Measurements from ENCODE around the gene ZNF524. TPM values are rescaled to one million over a fixed set of nuclear protein-coding genes. Genes with fewer than 3 reads are reported as not detected.

The ZNF524 gene
- total and polyA plus RNA-seq, 7 experiments from 2014 or later: 13.3 to 50.5 (median 29.4) TPM

GRCh38 chr19:55606817-55607216, 6.7 kb downstream of the ZNF524 start:
- Mint-ChIP-seq H3K27me3 (peaks cover 0 to 3% (median 0%) of the 10 kb centered on the region in 5 donors), H3K4me1 (peaks cover 41 to 73% (median 64%) of the 10 kb centered on the region in 7 donors), H3K36me3 (peaks cover 0 to 31% (median 8%) of the 10 kb centered on the region in 5 donors), H3K27ac (peak overlapping the region; percentile 74 to 98 (median 93)), H3K4me3 (peak overlapping the region; percentile 90 to 99 (median 93)), H3K9me3 (no peaks in the 10 kb centered on the region)
- Histone ChIP-seq H3K27ac (ENCODE audit: low read depth, low read length) (peak overlapping the region; percentile 90), H3K36me3 (ENCODE audit: control insufficient read depth in 2 of 3, insufficient read depth in 3 of 3, low read length in 3 of 3) (peaks cover 0 to 23% (median 0%) of the 10 kb centered on the region in 3 experiments), H3K4me1 (ENCODE audit: control insufficient read depth in 2 of 2, insufficient read depth in 2 of 2, low read length in 2 of 2) (peaks cover 7 to 12% of the 10 kb centered on the region in 2 donors), H3K27me3 (ENCODE audit: control insufficient read depth in 2 of 2, insufficient read depth in 2 of 2, low read length in 2 of 2) (no peaks in the 10 kb centered on the region), H3K9me3 (ENCODE audit: control insufficient read depth in 2 of 3, low read length in 3 of 3) (no peaks in the 10 kb centered on the region), H3K4me3 (ENCODE audit: low read length) (peak overlapping the region; percentile 78)
- ATAC-seq (no peak), DNase-seq (no peak)
- CTCF ChIA-PET: interaction anchor here (0.6 to 3.5 kb wide), 19 partner anchors 11 to 375 kb away, joined by 3 to 42 read pairs (median 5); partner anchors contain the start of genes U2AF2, ZNF579, ZNF628 and ZNF784
- intact Hi-C loops (cut with micrococcal nuclease): loop anchor here (1.0 to 5.0 kb wide), 4 partner anchors 24 to 1145 kb away; partner anchors contain the start of genes LENG9 (in 1 of the 2) and PPP1R12C (in 1 of the 2)
- POLR2A ChIA-PET: interaction anchor here (1.0 to 6.9 kb wide), 15 partner anchors 11 to 352 kb away, joined by 3 to 76 read pairs (median 7); partner anchors contain the start of genes U2AF2, ZNF581, ZNF628 and ZNF784

GRCh38 chr19:55609326-55609725, 9.2 kb downstream of the ZNF524 start:
- DNase-seq (no peak), ATAC-seq (no peak)
- H3K4me1 Mint-ChIP-seq: peaks cover 44 to 70% (median 63%) of the 10 kb centered on the region in 7 donors
- peaks cover 0 to 29% (median 8%) of the 10 kb centered on the region in 5 donors for H3K36me3 Mint-ChIP-seq
- peak overlapping the region in 5 of 9 donors; percentile 9 to 59 (median 31) for H3K27ac Mint-ChIP-seq
- H3K27ac ChIP-seq (ENCODE audit: low read depth, low read length): no peak overlapping the region
- H3K9me3 Mint-ChIP-seq: no peaks in the 10 kb centered on the region
- ChIA-PET CTCF (interaction anchor here (0.8 kb wide), 1 partner anchor 24 kb away, joined by 4 read pairs; no protein-coding TSS in a partner anchor), POLR2A (interaction anchor here (6.9 kb wide), 1 partner anchor 16 kb away, joined by 76 read pairs; the partner anchor contains the start of gene ZNF784)
- H3K27me3 ChIP-seq (ENCODE audit: control insufficient read depth in 2 of 2, insufficient read depth in 2 of 2, low read length in 2 of 2): no peaks in the 10 kb centered on the region
- no peak overlapping the region for H3K4me3 Mint-ChIP-seq
- no peak overlapping the region for H3K4me3 ChIP-seq (ENCODE audit: low read length)
- peaks cover 0 to 35% (median 3%) of the 10 kb centered on the region in 3 experiments for H3K36me3 ChIP-seq (ENCODE audit: control insufficient read depth in 2 of 3, insufficient read depth in 3 of 3, low read length in 3 of 3)
- H3K9me3 ChIP-seq (ENCODE audit: control insufficient read depth in 2 of 3, low read length in 3 of 3): no peaks in the 10 kb centered on the region
- peaks cover 7 to 12% of the 10 kb centered on the region in 2 donors for H3K4me1 ChIP-seq (ENCODE audit: control insufficient read depth in 2 of 2, insufficient read depth in 2 of 2, low read length in 2 of 2)
- intact Hi-C loops (cut with micrococcal nuclease): loop anchor here in 1 of 2 donors (5.0 kb wide), 1 partner anchor 1147 kb away; the partner anchor contains the start of gene LENG9
- H3K27me3 Mint-ChIP-seq: peaks cover 0 to 3% (median 0%) of the 10 kb centered on the region in 5 donors

- Mint-ChIP-seq H3K36me3 (peaks cover 0 to 29% (median 8%) of the 10 kb centered on the region in 5 donors), H3K27ac (peak overlapping the region in 6 of 9 donors; percentile 10 to 62 (median 30))
These were observed 11.4 kb downstream of the ZNF524 start for GRCh38 chr19:55611300-55611982.

GRCh38 chr19:55611983-55612645, 12.0 kb downstream of the ZNF524 start:
- Mint-ChIP-seq H3K4me1 (peaks cover 24 to 50% (median 42%) of the 10 kb centered on the region in 7 donors), H3K27ac (peak overlapping the region in 6 of 9 donors; percentile 11 to 62 (median 27)), H3K9me3 (no peaks in the 10 kb centered on the region), H3K36me3 (peaks cover 0 to 25% (median 8%) of the 10 kb centered on the region in 5 donors), H3K27me3 (no peaks in the 10 kb centered on the region), H3K4me3 (no peak overlapping the region)
- Histone ChIP-seq H3K9me3 (ENCODE audit: control insufficient read depth in 2 of 3, low read length in 3 of 3) (no peaks in the 10 kb centered on the region), H3K27me3 (ENCODE audit: control insufficient read depth in 2 of 2, insufficient read depth in 2 of 2, low read length in 2 of 2) (no peaks in the 10 kb centered on the region), H3K27ac (ENCODE audit: low read depth, low read length) (no peak overlapping the region), H3K36me3 (ENCODE audit: control insufficient read depth in 2 of 3, insufficient read depth in 3 of 3, low read length in 3 of 3) (peaks cover 0 to 55% (median 3%) of the 10 kb centered on the region in 3 experiments), H3K4me3 (ENCODE audit: low read length) (no peak overlapping the region), H3K4me1 (ENCODE audit: control insufficient read depth in 2 of 2, insufficient read depth in 2 of 2, low read length in 2 of 2) (no peaks in the 10 kb centered on the region)
- CTCF ChIA-PET: no interaction called here
- peak; percentile 46 for ATAC-seq
- no peak for DNase-seq
- POLR2A ChIA-PET: interaction anchor here (0.7 kb wide), 1 partner anchor 12 kb away, joined by 3 read pairs; the partner anchor contains the start of gene ZNF524
- intact Hi-C loops (cut with micrococcal nuclease): no loop called here

More at GRCh38 chr19:55611300-55611982, 11.4 kb downstream of the ZNF524 start:
- Histone ChIP-seq H3K36me3 (ENCODE audit: control insufficient read depth in 2 of 3, insufficient read depth in 3 of 3, low read length in 3 of 3) (peaks cover 0 to 50% (median 3%) of the 10 kb centered on the region in 3 experiments), H3K4me3 (ENCODE audit: low read length) (no peak overlapping the region), H3K27me3 (ENCODE audit: control insufficient read depth in 2 of 2, insufficient read depth in 2 of 2, low read length in 2 of 2) (no peaks in the 10 kb centered on the region), H3K27ac (ENCODE audit: low read depth, low read length) (no peak overlapping the region), H3K4me1 (ENCODE audit: control insufficient read depth in 2 of 2, insufficient read depth in 2 of 2, low read length in 2 of 2) (peaks cover 5 to 6% of the 10 kb centered on the region in 2 donors), H3K9me3 (ENCODE audit: control insufficient read depth in 2 of 3, low read length in 3 of 3) (no peaks in the 10 kb centered on the region)
- H3K9me3 Mint-ChIP-seq: no peaks in the 10 kb centered on the region
- DNase-seq (no peak), ATAC-seq (no peak)
- ChIA-PET CTCF (no interaction called here), POLR2A (interaction anchor here (0.7 kb wide), 1 partner anchor 12 kb away, joined by 3 read pairs; the partner anchor contains the start of gene ZNF524)
- H3K4me3 Mint-ChIP-seq: no peak overlapping the region
- peaks cover 31 to 56% (median 49%) of the 10 kb centered on the region in 7 donors for H3K4me1 Mint-ChIP-seq
- H3K27me3 Mint-ChIP-seq: no peaks in the 10 kb centered on the region
- intact Hi-C loops (cut with micrococcal nuclease): no loop called here

- Histone ChIP-seq H3K9me3 (ENCODE audit: control insufficient read depth in 2 of 3, low read length in 3 of 3) (no peaks in the 10 kb centered on the region), H3K36me3 (ENCODE audit: control insufficient read depth in 2 of 3, insufficient read depth in 3 of 3, low read length in 3 of 3) (peaks cover 0 to 61% (median 7%) of the 10 kb centered on the region in 3 experiments), H3K27ac (ENCODE audit: low read depth, low read length) (no peak overlapping the region), H3K4me3 (ENCODE audit: low read length) (no peak overlapping the region), H3K27me3 (ENCODE audit: control insufficient read depth in 2 of 2, insufficient read depth in 2 of 2, low read length in 2 of 2) (no peaks in the 10 kb centered on the region), H3K4me1 (ENCODE audit: control insufficient read depth in 2 of 2, insufficient read depth in 2 of 2, low read length in 2 of 2) (no peaks in the 10 kb centered on the region)
- POLR2A ChIA-PET: no interaction called here
- Mint-ChIP-seq H3K4me3 (no peak overlapping the region), H3K4me1 (peaks cover 18 to 38% (median 33%) of the 10 kb centered on the region in 7 donors), H3K27me3 (no peaks in the 10 kb centered on the region), H3K9me3 (no peaks in the 10 kb centered on the region), H3K27ac (peak overlapping the region in 1 of 9 donors; percentile 65), H3K36me3 (peaks cover 0 to 23% (median 6%) of the 10 kb centered on the region in 5 donors)
- ATAC-seq: no peak
- intact Hi-C loops (cut with micrococcal nuclease): no loop called here
- DNase-seq: no peak
- CTCF ChIA-PET: no interaction called here
These were observed 13.3 kb downstream of the ZNF524 start for GRCh38 chr19:55613396-55613795.

- H3K36me3 Mint-ChIP-seq: peaks cover 0 to 19% (median 6%) of the 10 kb centered on the region in 5 donors
- H3K27ac Mint-ChIP-seq: no peak overlapping the region
- H3K4me3 Mint-ChIP-seq: no peak overlapping the region
- Histone ChIP-seq H3K36me3 (ENCODE audit: control insufficient read depth in 2 of 3, insufficient read depth in 3 of 3, low read length in 3 of 3) (peaks cover 0 to 56% (median 7%) of the 10 kb centered on the region in 3 experiments), H3K4me3 (ENCODE audit: low read length) (no peak overlapping the region), H3K27me3 (ENCODE audit: control insufficient read depth in 2 of 2, insufficient read depth in 2 of 2, low read length in 2 of 2) (no peaks in the 10 kb centered on the region), H3K27ac (ENCODE audit: low read depth, low read length) (no peak overlapping the region), H3K4me1 (ENCODE audit: control insufficient read depth in 2 of 2, insufficient read depth in 2 of 2, low read length in 2 of 2) (no peaks in the 10 kb centered on the region), H3K9me3 (ENCODE audit: control insufficient read depth in 2 of 3, low read length in 3 of 3) (no peaks in the 10 kb centered on the region)
- ATAC-seq (no peak), DNase-seq (no peak)
- intact Hi-C loops (cut with micrococcal nuclease): no loop called here
- no peaks in the 10 kb centered on the region for H3K27me3 Mint-ChIP-seq
- no peaks in the 10 kb centered on the region for H3K9me3 Mint-ChIP-seq
- H3K4me1 Mint-ChIP-seq: peaks cover 14 to 35% (median 28%) of the 10 kb centered on the region in 7 donors
- ChIA-PET CTCF (no interaction called here), POLR2A (no interaction called here)
These were observed 14.0 kb downstream of the ZNF524 start for GRCh38 chr19:55613930-55614710.

Data from naive thymus-derived CD4-positive, alpha-beta T cell (primary cell).